C4-2B (cell line): ENCODE data around the gene SLC27A5.

Source experiments
- ZFX ChIP-seq: fragments of 450-650 bp; IDR thresholded peaks from 2 replicates; pipeline ENCODE4 v1.6.1; 2017
- TF ChIP-seq, protein P1 (sequence below): fragments of 450-650 bp; conservative IDR thresholded peaks from 2 replicates; pipeline ENCODE4 v1.5.1; 2017; ENCODE audit warnings: mild to moderate bottlenecking

DNA sequence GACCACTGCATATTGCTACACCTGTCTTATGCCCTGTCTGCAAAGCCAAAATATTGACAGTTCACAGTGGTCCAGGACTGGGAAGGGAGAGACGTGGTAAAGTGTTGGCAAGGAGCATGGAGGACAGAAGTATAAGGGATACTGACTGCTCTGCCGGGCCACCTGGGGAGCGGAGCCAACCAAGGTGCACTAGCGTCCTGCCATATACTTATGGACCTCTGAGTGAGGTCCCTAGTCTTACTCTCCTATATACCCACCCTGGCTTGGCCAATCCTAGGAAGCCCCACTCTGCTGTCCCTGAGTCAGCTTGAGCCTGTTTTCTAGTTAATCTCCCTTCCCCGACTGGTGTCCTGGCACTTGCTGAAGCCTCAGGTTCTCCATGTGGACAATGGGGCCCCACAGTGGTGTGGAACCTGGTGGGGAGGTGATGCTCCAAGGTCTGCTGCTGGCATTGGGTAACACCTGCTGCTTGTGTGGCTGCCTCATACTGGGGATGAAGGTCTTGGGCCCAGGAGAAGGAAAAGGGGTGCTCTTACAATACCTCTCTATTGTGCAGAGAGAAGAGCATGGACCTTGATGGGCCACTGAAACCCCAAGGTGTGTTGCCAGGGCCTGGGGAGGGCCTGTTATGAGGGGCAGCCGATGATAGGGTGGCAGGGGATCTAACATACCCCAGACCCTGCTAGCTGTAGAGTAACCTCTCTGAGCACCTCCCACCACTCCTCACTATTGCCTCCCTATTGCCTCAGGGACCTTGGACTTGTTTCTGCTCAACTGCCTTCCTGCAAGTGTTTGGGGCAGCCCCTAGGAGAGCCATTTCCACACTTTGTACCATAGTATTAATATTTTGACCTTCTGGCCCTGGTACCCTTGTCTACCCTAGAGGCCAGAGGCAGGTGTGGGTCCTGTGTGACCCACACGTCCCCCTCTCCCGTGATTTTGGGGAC, 25.3 kb upstream of the SLC27A5 start:
- TF ChIP-seq, protein P1, sequence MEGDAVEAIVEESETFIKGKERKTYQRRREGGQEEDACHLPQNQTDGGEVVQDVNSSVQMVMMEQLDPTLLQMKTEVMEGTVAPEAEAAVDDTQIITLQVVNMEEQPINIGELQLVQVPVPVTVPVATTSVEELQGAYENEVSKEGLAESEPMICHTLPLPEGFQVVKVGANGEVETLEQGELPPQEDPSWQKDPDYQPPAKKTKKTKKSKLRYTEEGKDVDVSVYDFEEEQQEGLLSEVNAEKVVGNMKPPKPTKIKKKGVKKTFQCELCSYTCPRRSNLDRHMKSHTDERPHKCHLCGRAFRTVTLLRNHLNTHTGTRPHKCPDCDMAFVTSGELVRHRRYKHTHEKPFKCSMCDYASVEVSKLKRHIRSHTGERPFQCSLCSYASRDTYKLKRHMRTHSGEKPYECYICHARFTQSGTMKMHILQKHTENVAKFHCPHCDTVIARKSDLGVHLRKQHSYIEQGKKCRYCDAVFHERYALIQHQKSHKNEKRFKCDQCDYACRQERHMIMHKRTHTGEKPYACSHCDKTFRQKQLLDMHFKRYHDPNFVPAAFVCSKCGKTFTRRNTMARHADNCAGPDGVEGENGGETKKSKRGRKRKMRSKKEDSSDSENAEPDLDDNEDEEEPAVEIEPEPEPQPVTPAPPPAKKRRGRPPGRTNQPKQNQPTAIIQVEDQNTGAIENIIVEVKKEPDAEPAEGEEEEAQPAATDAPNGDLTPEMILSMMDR, result no peak
- no peak for TF ChIP-seq ZFX
